Endometrial microvascular endothelial cells (primary cell): ENCODE data around the gene KIF5A. TPM values are rescaled to one million over a fixed set of nuclear protein-coding genes. Genes with fewer than 3 reads are reported as not detected.
"Not testable (repeated sequence)": the region's sequence is repeated elsewhere in the genome, so short reads cannot be mapped to it uniquely, and the experiment has no call there.

Experiments
- in situ Hi-C: cut with HindIII; loops from 2 replicates; pipeline ENCODE4 v1.10.0; 2017; ENCODE audit warnings: low sequenced_read_pairs, low pct_unique_long_range_greater_than_20kb; ENCODE audit errors: inconsistent ontology term
- total RNA-seq: library from RNA; depleted of rRNA; stranded (reverse); fragments of >200 nt; gene quantifications from one replicate; pipeline ENCODE4 v1.2.3, GENCODE V29; 2015; ENCODE audit errors: inconsistent ontology term

KIF5A gene
- total RNA-seq, result not detected

DNA sequence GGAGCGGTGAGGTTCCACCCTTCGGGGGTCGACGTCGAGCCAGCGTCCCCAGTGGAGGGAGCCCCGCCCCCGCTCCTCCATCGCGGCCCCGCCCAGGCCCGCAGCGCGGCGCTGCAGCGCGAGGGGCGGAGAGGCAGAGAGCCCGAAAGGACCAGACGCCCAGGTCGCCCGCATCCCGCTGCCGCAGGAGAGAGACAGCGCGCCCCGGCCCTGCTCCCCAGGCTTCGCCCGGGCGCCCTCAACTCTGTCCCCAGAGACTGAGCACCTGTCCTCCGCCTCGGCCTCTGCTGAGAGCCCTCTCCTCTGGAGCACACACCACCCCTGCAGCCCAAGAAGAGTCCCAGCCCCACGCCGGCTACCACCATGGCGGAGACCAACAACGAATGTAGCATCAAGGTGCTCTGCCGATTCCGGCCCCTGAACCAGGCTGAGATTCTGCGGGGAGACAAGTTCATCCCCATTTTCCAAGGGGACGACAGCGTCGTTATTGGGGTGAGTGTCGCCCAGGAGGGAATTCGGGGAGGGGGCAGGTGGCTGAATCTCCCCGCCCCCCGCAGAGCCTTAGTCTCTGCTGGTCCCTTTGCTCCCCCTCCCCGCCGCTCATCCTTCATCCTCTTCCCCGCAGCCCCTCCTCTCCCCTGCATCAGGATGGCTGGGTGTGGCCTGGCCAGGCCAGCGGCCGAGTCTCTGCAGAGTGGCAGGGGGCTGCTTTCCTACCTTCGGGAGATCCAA lies at the start of gene KIF5A:
KIF5A (plus strand) TSS at position 136 of the 732 bp plus-strand sequence; CDS start at position 364, 228 bp downstream.
- in situ Hi-C loops, result no loop called here

GRCh38 chr12:57500213-57500612 lies 49.6 kb upstream of the KIF5A start:
- in situ Hi-C loops, result no loop called here

DNA sequence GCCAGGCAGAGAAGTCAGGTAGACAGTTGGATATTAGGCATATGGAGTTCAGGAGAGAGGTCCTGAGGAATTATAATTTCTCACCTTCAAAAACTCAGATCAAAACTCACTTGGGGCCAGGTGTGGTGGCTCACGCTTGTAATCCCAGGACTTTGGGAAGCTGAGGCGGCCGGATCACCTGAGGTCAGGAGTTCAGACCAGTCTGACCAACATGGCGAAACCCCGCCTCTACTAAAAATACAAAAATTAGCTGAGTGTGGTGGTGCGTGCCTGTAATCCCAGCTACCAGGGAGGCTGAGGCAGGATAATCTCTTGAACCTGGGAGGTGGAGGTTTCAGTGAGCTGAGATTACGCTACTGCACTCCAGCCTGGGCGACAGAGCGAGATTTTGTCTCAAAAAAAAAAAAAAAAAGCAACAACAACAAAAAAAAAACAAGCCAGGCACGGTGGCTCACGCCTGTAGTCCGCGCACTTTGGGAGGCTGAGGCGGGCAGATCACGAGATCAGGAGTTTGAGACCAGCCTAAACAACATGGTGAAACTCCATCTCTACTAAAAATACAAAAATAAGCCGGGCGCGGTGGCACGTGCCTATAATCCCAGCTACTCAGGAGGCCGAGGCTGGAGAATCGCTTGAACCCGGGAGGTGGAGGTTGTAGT lies 47.4 kb upstream of the KIF5A start:
- in situ Hi-C loops, result not testable (repeated sequence)

GRCh38 chr12:57506541-57506940 lies 43.3 kb upstream of the KIF5A start:
- in situ Hi-C loops, result not testable (repeated sequence)

DNA sequence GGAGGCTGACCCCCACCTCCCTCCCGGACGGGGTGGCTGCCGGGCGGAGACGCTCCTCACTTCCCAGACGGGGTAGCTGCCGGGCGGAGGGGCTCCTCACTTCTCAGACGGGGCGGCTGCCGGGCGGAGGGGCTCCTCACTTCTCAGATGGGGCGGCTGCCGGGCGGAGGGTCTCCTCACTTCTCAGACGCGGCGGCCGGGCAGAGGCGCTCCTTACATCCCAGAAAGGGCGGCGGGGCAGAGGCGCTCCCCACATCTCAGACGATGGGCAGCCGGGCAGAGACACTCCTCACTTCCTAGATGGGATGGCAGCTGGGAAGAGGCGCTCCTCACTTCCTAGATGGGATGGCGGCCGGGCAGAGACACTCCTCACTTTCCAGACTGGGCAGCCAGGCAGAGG lies 42.0 kb upstream of the KIF5A start:
- in situ Hi-C loops, result not testable (repeated sequence)

GRCh38 chr12:57511161-57511560 lies 38.7 kb upstream of the KIF5A start:
- in situ Hi-C loops, result no loop called here

DNA sequence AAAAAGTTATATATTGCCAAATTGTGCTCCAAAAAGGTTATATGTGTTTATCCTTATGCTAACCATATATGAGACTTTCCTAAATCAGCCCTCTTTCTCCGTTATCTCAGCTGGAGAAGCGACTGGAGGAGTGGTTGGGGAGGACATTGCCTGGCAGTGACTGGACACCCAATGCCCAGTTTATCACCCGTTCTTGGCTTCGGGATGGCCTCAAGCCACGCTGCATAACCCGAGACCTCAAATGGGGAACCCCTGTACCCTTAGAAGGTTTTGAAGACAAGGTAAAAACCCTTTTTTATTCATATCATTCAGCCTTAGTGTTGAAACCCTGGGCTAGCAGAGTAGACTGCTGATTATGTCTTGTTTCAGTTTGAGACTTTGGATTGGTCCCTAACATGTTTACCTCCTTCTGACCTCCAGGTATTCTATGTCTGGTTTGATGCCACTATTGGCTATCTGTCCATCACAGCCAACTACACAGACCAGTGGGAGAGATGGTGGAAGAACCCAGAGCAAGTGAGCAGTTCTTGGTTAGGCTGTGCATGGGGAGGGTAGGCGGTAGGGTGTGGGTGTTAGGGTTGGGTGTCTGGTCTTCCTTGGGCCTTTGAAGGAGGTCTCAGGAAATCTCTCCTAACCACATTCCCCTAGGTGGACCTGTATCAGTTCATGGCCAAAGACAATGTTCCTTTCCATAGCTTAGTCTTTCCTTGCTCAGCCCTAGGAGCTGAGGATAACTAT lies 38.1 kb upstream of the KIF5A start:
- in situ Hi-C loops, result no loop called here

- in situ Hi-C loops, result no loop called here
These were observed 37.2 kb upstream of the KIF5A start for GRCh38 chr12:57512665-57513064.

DNA sequence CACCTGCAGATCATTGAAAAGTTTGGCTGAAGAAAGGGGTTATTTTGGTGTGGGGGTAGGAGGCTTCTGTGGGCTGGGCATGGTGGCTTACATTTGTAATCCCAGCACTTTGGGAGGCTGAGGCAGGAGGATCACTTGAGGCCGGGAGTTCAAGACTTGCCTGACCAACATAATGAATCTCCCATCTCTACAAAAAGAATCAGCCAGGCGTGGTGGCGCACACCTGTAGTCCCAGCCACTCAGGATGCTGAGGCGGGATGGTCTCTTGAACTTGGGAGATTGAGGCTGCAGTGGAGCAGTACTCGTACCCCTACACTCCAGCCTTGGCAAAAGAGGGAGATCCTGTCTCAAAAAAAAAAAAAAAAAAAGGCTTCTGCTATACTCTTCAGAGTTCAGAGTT lies 36.6 kb upstream of the KIF5A start:
- in situ Hi-C loops, result no loop called here

DNA sequence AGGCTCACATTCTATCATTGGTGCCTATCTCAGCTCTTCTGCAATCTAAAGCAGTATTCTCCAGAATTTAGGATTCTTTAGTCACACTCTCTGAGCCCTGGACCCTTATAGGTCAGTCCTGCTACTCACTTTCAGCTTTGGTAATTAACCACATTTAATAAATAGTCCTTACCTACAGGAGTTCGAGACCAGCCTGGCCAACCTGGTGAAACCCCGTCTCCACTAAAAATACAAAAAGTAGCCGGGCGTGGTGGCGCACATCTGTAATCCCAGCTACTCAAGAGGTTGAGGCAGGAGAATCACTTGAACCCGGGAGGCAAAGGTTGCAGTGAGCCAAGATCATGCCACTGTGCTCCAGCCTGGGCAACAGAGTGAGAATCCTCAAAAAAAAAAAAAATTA lies 36.2 kb upstream of the KIF5A start:
- in situ Hi-C loops, result not testable (repeated sequence)

DNA sequence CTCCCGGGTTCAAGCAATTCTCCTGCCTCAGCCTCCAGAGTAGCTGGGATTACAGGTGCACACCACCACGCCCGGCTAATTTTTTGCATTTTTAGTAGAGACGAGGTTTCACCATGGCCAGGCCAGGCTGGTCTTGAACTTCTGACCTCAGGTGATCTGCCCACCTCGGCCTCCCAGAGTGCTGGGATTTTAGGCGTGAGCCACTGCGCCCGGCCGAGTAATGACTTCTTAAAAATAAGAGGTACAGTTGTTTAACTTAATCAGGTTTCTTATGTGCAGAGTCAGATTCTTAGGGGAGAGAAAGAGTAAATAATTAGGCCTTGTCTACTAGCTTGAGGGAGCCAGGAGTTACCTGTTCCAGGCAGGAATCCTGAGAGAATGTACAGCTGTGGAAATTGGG lies 35.6 kb upstream of the KIF5A start:
- in situ Hi-C loops, result not testable (repeated sequence)

GRCh38 chr12:57514720-57515407 lies 35.0 kb upstream of the KIF5A start:
- in situ Hi-C loops, result no loop called here

GRCh38 chr12:57515408-57515933 lies 34.4 kb upstream of the KIF5A start:
- in situ Hi-C loops, result no loop called here

DNA sequence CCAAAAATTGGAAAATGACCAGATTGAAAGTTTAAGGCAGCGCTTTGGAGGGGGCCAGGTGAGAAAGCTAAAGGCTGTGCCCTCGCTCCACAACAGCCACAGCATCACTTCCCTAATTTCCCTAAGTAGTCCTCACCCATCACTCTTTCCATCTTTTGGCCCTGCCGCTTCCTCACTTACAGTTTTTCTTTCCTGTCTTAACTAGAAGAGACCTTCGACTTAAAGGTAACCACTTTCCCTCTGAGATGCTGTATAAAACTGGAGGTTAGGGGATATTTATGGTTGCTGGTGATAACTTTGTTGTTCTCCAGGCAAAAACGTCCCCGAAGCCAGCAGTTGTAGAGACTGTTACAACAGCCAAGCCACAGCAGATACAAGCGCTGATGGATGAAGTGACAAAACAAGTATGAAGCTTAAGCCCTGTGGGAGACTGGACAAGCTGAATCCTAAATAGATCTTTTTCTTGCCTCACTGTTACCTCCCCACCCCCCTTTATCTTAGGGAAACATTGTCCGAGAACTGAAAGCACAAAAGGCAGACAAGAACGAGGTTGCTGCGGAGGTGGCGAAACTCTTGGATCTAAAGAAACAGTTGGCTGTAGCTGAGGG lies 33.8 kb upstream of the KIF5A start:
- in situ Hi-C loops, result no loop called here

GRCh38 chr12:57516617-57517153 lies 33.2 kb upstream of the KIF5A start:
- in situ Hi-C loops, result no loop called here

- in situ Hi-C loops, result no loop called here
These were observed 32.7 kb upstream of the KIF5A start for GRCh38 chr12:57517187-57517586.

DNA sequence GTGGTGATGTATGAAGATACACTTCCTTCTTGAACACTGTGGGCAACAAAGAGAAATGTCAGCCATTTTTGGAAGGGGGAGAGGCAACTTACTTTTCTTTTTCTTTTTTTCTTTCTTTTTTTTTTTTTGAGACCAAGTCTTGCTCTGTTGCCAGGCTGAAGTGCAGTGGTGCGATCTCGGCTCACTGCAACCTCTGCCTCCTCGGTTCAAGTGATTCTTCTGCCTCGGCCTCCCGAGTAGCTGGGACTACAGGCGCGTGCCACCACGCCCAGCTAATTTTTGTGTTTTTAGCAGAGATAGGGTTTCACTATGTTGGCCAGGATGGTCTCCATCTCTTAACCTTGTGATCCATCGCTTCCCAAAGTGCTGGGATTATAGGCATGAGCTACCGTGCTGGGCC lies 32.1 kb upstream of the KIF5A start:
- in situ Hi-C loops, result not testable (repeated sequence)

DNA sequence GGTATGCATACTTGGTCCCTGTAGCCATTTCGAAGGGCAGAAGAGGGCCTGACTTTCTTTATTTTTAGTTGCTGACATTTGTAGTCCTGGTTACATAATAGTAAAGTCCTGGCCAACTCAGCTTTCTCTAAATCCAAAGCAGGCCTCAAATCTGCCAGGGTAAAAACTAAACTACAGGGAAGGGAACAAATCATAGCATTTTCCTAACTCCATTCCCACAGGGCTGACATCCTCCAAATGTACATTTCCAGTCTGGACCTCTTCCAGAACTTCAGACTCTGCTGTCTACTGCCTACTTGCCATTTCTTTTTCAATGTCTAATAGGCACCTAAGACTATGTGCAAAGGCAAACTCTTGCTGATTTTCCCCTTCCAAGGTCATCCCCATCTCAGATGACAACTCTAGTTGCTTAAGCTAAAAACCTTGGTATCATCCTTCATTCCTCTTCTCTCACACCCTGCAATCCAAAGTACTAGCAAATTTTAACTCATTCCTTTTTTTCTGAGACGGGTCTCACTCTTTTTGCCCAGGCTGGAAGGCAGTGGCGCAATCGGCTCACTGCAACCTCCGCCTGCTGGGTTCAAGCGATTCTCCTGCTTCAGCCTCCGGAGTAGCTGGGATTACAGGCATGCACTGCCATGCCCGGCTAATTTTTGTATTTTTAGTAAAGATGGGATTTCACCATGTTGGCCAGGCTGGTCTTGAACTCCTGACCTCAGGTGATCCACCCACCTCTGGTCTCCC lies 31.5 kb upstream of the KIF5A start:
- in situ Hi-C loops, result no loop called here
